Testis (tissue), 2 donors: Measurements from ENCODE around the gene LRRIQ1.

Source experiments
- CTCF ChIP-seq, 3 experiments: fragments of 450-650 bp in 2 of 3; fragments of 200-600 bp in 1 of 3; sonication (generic) in 1 of 3; IDR thresholded peaks; one replicate each; pipeline ENCODE4 v1.5.1; 2016 to 2019; ENCODE audit warnings: antibody characterized with exemption in 3 of 3, mild to moderate bottlenecking in 2 of 3, moderate library complexity in 1 of 3
- POLR2A ChIP-seq: fragments of 450-650 bp; IDR thresholded peaks from one replicate; pipeline ENCODE4 v1.6.1; 2017; ENCODE audit warnings: antibody characterized with exemption, mild to moderate bottlenecking, moderate library complexity

- no peak for TF ChIP-seq CTCF (IDR thresholded peaks at IDR 0.05)
- TF ChIP-seq POLR2A, result no peak
Measured at GRCh38 chr12:85065837-85066482, 29.8 kb downstream of the LRRIQ1 start.
